Amygdala (tissue), 56 donors: ENCODE data around the gene ZNF318.
"Not testable (repeated sequence)": the region's sequence is repeated elsewhere in the genome, so short reads cannot be mapped to it uniquely, and the experiment has no call there.

Source experiments
- DNase-seq, 56 donors: peaks; one replicate each; lab custom pipeline; 2025; lab: John Stamatoyannopoulos, UW

Gene ZNF318

GRCh38 chr6:43303006-43303405, 66.4 kb downstream of the ZNF318 start:
- not testable (repeated sequence) for DNase-seq

- no peak for DNase-seq
Observed at GRCh38 chr6:43302126-43302525, 67.3 kb downstream of the ZNF318 start.

GRCh38 chr6:43301081-43301870, 68.2 kb downstream of the ZNF318 start:
- DNase-seq = no peak

GRCh38 chr6:43299338-43300293, 69.8 kb downstream of the ZNF318 start:
- DNase-seq = no peak

GRCh38 chr6:43298565-43299337, 70.7 kb downstream of the ZNF318 start:
- DNase-seq = no peak

- DNase-seq = peak in 7 of 56 donors; percentile 13 to 46 (median 22)
Observed at GRCh38 chr6:43297644-43298564, 71.5 kb downstream of the ZNF318 start, which contains the start of gene SLC22A7. Gene SLC22A7, plus strand, starts transcription at chr6:43298260. Its CDS starts 99 bp downstream, at chr6:43298359.

- DNase-seq = no peak
Observed at GRCh38 chr6:43296780-43297497, 72.5 kb downstream of the ZNF318 start.

GRCh38 chr6:43295456-43295855, 74.0 kb downstream of the ZNF318 start:
- DNase-seq = no peak

GRCh38 chr6:43294536-43294935, 74.9 kb downstream of the ZNF318 start:
- no peak for DNase-seq

- no peak for DNase-seq
Observed at GRCh38 chr6:43293698-43294097, 75.7 kb downstream of the ZNF318 start.

- DNase-seq = no peak
Observed at GRCh38 chr6:43292763-43293318, 76.6 kb downstream of the ZNF318 start.

- DNase-seq = no peak
Observed at GRCh38 chr6:43292341-43292740, 77.1 kb downstream of the ZNF318 start.

GRCh38 chr6:43291708-43292107, 77.7 kb downstream of the ZNF318 start:
- DNase-seq = no peak

GRCh38 chr6:43290905-43291355, 78.5 kb downstream of the ZNF318 start:
- no peak for DNase-seq

- no peak for DNase-seq
Observed at GRCh38 chr6:43290339-43290904, 79.0 kb downstream of the ZNF318 start.

GRCh38 chr6:43287717-43288679, 81.4 kb downstream of the ZNF318 start:
- no peak for DNase-seq
